Loucy (cell line): ENCODE measurements around the gene OOSP4A.
A peak's percentile ranks its signal among the peaks of the same experiment; 100 is the strongest.

Experiments
- CTCF ChIP-seq: fragments of 200-600 bp; sonication (generic); conservative IDR thresholded peaks from 2 replicates; pipeline ENCODE4 v1.5.1; 2014; ENCODE audit warnings: mild to moderate bottlenecking, antibody characterized with exemption, low read length
- EZH2phosphoT487 ChIP-seq: fragments of 200-600 bp; IDR thresholded peaks from 2 replicates; pipeline ENCODE4 v1.6.1; 2018; ENCODE audit warnings: antibody characterized with exemption, mild to moderate bottlenecking, moderate library complexity, borderline replicate concordance

GRCh38 chr11:59918987-59919589 is 44.7 kb upstream of the OOSP4A start:
- TF ChIP-seq CTCF: peak; percentile 79
- TF ChIP-seq EZH2phosphoT487: no peak
